Erythroblast (primary cell): Measurements from ENCODE around the gene CLIC1.

Experiments
- GATA1 ChIP-seq: IDR thresholded peaks from 2 replicates; pipeline ENCODE4 v1.6.1; 2011; ENCODE audit warnings: low read depth, mild to moderate bottlenecking, control low read depth, low read length, moderate library complexity
- POLR2A ChIP-seq: IDR thresholded peaks from 2 replicates; pipeline ENCODE4 v1.6.1; 2011; ENCODE audit warnings: mild to moderate bottlenecking, low read length

DNA sequence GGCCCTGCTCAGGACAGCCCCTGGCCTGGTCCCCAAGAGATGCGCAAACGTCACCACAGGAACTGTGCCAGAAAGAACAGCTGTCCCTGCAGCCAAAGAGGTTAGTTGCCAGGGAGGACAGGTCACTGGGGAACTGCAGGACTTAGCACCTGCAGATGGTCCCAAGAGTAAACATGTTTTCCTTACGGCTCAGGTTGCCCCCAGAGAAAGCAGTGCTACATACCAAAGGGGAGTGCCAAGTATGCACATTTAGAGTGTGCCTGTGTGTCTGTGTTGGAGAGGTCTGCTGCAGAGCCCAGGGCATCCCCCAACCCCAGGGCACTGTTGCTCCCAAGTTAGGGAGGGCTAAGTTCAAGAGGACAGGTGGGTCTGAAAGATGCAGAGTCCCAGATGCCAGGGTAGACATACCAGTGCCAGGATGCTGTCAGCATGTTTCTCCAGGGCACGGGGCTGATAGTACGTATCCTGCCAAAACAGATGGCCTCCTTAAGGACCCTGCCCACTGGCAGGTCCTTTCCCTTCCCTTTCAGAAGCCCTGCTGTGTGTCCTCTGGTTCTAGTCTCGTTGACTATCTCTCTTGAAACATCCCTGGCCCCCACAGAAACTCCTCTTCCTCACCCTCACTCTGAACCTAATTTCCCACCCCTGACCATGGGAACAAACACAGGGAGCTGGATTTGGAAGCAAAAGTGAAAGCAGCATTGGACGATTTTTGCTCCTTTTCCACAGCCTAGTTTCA is 34.5 kb downstream of the CLIC1 start:
- TF ChIP-seq POLR2A = no peak
- no peak for TF ChIP-seq GATA1
